Thoracic aorta (tissue), 2 donors: Measurements from ENCODE around the gene GALNT16. TPM values are rescaled to one million over a fixed set of nuclear protein-coding genes. Genes with fewer than 3 reads are reported as not detected.

ENCODE experiments used
- ATAC-seq: fragments of 150-250 bp; one replicate; pipeline ENCODE4 v1.8.0; 2017; ENCODE audit warnings: low read depth; ENCODE audit not compliant: insufficient number of reproducible peaks, low FRiP score
- DNase-seq: peaks from one replicate; pipeline ENCODE4 v3.0.0-alpha.2; 2020; ENCODE audit warnings: low spot score
- H3K27ac ChIP-seq, 2 donors: fragments of 200-600 bp; sonication (generic); 1 replicate in 1 of 2; 2 replicates in 1 of 2; pipeline ENCODE4 v1.5.1; 2016; ENCODE audit warnings: mild to moderate bottlenecking in 2 of 2, moderate library complexity in 2 of 2
- H3K27me3 ChIP-seq: fragments of 200-600 bp; sonication (generic); replicated peaks from 2 replicates; pipeline ENCODE4 v1.6.0; 2016; ENCODE audit warnings: mild to moderate bottlenecking; ENCODE audit not compliant: insufficient read depth
- H3K36me3 ChIP-seq: fragments of 200-600 bp; sonication (generic); one replicate; pipeline ENCODE4 v1.5.1; 2016
- H3K4me1 ChIP-seq, 2 donors: fragments of 200-600 bp; sonication (generic); 1 replicate in 1 of 2; 2 replicates in 1 of 2; pipeline versions ENCODE4 v1.5.1 to v1.6.0; 2016; ENCODE audit warnings: low read depth in 2 of 2, mild to moderate bottlenecking in 1 of 2; ENCODE audit not compliant: control insufficient read depth in 1 of 2
- H3K4me3 ChIP-seq: fragments of 200-600 bp; sonication (generic); 2 replicates; pipeline ENCODE4 v1.5.1; 2016; ENCODE audit warnings: mild to moderate bottlenecking
- H3K9me3 ChIP-seq: fragments of 200-600 bp; sonication (generic); 2 replicates; pipeline ENCODE4 v1.5.1; 2016
- total RNA-seq, 2 donors: library from RNA; depleted of rRNA; stranded (reverse); fragments of >200 nt; gene quantifications; one replicate each; pipeline versions ENCODE4 v1.1.0 to v1.2.3, GENCODE V29; 2016
- TF ChIP-seq, protein P1 (sequence below): fragments of 200-600 bp; sonication (generic); IDR thresholded peaks from one replicate; pipeline ENCODE4 v1.5.1; 2019; ENCODE audit warnings: antibody characterized with exemption

Gene GALNT16
- total RNA-seq, 2 donors from 2014 or later, result 12.1 to 15.8 TPM

GRCh38 chr14:69284170-69284569 is 24.2 kb downstream of the GALNT16 start:
- TF ChIP-seq, protein P1, sequence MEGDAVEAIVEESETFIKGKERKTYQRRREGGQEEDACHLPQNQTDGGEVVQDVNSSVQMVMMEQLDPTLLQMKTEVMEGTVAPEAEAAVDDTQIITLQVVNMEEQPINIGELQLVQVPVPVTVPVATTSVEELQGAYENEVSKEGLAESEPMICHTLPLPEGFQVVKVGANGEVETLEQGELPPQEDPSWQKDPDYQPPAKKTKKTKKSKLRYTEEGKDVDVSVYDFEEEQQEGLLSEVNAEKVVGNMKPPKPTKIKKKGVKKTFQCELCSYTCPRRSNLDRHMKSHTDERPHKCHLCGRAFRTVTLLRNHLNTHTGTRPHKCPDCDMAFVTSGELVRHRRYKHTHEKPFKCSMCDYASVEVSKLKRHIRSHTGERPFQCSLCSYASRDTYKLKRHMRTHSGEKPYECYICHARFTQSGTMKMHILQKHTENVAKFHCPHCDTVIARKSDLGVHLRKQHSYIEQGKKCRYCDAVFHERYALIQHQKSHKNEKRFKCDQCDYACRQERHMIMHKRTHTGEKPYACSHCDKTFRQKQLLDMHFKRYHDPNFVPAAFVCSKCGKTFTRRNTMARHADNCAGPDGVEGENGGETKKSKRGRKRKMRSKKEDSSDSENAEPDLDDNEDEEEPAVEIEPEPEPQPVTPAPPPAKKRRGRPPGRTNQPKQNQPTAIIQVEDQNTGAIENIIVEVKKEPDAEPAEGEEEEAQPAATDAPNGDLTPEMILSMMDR, result no peak
- no peaks in the 10 kb centered on the region for H3K27me3 ChIP-seq
- no peaks in the 10 kb centered on the region for H3K9me3 ChIP-seq
- H3K4me1 ChIP-seq, result peaks cover 5 to 15% of the 10 kb centered on the region in 2 donors
- no peak overlapping the region for H3K27ac ChIP-seq
- no peak for ATAC-seq
- no peak for DNase-seq
- H3K4me3 ChIP-seq, result no peak overlapping the region
- no peaks in the 10 kb centered on the region for H3K36me3 ChIP-seq

GRCh38 chr14:69285661-69286255 is 25.8 kb downstream of the GALNT16 start:
- DNase-seq (no peak), ATAC-seq (no peak)
- no peaks in the 10 kb centered on the region for H3K27me3 ChIP-seq
- TF ChIP-seq, protein P1, result no peak
- H3K9me3 ChIP-seq, result no peaks in the 10 kb centered on the region
- no peak overlapping the region for H3K27ac ChIP-seq
- no peak overlapping the region for H3K4me3 ChIP-seq
- peaks cover 5 to 15% of the 10 kb centered on the region in 2 donors for H3K4me1 ChIP-seq
- H3K36me3 ChIP-seq, result no peaks in the 10 kb centered on the region

DNA sequence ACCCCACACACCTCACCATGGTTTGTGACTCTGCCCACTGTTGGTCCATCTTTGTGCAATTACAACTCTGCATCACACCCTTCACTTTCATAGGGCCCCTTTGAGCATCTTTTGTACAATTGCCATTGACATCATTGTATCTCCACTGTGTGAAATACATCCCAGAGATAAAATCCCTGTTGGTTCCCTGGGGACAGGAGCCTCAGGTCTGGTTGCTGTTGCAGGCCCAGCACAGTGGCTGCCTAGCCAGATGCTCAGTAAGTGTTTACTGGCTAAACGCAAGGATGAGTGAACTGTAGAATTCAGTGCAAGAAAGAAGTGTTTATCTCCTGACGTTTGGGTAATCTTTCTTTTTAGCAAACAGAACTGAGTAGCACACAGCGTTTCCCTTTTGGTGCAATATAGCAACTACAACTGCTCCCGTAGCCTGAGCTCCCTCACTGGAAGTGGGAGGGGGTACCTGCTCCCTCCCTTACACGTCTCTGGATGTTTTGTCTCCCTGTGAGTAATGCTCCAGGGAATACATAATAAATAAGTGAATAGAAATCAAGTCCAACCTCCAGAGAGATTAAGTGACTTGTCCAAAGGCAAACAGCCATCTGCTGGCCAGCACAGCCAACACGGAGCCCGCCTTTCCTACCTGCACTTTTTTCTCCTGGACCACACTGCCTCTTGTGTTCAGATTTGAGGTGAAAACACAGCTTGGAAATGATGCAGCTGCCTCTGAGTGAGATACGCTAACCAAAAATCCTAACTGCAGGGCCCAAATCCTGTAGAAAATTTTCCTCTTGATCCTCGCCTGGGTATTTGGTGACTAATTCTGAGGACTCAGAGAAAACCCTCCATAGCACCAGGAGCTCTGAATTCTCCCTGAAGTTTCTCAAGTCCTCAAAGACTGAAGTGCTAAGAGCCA is 27.4 kb downstream of the GALNT16 start:
- H3K9me3 ChIP-seq, result no peaks in the 10 kb centered on the region
- H3K4me1 ChIP-seq, result peaks cover 5 to 15% of the 10 kb centered on the region in 2 donors
- TF ChIP-seq, protein P1, result no peak
- H3K27me3 ChIP-seq, result no peaks in the 10 kb centered on the region
- H3K27ac ChIP-seq, result peak overlapping the region; percentile 9 to 11
- H3K4me3 ChIP-seq, result no peak overlapping the region
- no peak for DNase-seq
- ATAC-seq, result peak; percentile 31
- H3K36me3 ChIP-seq, result no peaks in the 10 kb centered on the region

DNA sequence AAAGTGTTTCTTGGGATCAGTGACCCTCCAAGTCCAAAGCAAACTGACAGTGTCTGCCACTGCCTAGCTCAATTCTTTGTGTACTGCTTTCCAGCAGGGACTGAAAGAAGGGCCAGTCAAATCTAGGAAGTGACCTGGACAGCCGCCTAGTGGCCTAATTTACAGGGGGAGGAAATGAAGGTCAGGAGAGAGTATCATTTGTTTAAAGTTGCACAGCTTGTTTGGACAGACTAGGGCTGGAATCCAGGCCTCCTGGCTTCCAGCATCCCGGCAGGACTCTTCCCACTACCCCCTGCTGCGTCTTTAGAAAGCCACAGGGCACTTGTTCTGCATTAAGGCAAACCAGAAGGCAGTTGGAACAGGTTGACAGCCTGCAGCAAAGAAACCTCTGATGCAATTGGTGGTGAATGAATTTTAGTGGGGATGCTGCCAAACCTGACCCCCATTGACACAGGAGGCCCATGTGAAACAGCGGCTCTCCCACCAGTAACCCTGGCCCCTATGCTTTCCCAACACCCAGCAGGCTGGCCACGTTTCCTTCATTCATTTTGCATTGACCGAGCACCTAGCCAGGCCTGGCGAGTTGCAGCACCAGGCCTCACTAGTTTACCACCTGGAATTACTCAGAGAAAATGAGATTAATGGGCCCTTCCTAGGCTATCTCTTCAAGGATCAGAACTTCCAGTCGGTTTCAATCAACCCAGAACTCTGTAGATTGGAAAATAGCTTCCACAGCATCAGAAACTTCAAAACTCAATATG is 28.2 kb downstream of the GALNT16 start:
- no peak for ATAC-seq
- Histone ChIP-seq H3K27me3 (no peaks in the 10 kb centered on the region), H3K9me3 (no peaks in the 10 kb centered on the region), H3K4me1 (peaks cover 5 to 15% of the 10 kb centered on the region in 2 donors), H3K36me3 (no peaks in the 10 kb centered on the region), H3K27ac (peak overlapping the region; percentile 9 to 11), H3K4me3 (no peak overlapping the region)
- TF ChIP-seq, protein P1, result no peak
- DNase-seq, result no peak
